CD4-positive, CD25-positive, alpha-beta regulatory T cell (primary cell): ENCODE results near the gene CREB3L4. TPM values are rescaled to one million over a fixed set of nuclear protein-coding genes. Genes with fewer than 3 reads are reported as not detected.
A peak's percentile ranks its signal among the peaks of the same experiment; 100 is the strongest.
"Not testable (repeated sequence)": the region's sequence is repeated elsewhere in the genome, so short reads cannot be mapped to it uniquely, and the experiment has no call there.

ENCODE experiments used
- ATAC-seq, 2 donors: fragments of 150-1000 bp; cut with Tn5 transposase; one replicate each; pipeline ENCODE4 v1.10.0; 2021; ENCODE audit warnings: low read depth in 2 of 2, moderate number of reproducible peaks in 2 of 2, moderate library complexity in 1 of 2
- DNase-seq, 3 donors: peaks; one replicate each; pipeline versions ENCODE4 v3.0.0 to v3.0.0-alpha.2; 2012 to 2022; ENCODE audit warnings: mixed read lengths in 1 of 3
- H3K27ac ChIP-seq: one replicate; pipeline ENCODE4 v1.7.0; 2013; ENCODE audit warnings: mild to moderate bottlenecking, low read length; ENCODE audit not compliant: insufficient read depth, poor library complexity, severe bottlenecking
- H3K27me3 ChIP-seq: one replicate; pipeline ENCODE4 v1.7.0; 2013; ENCODE audit warnings: low read length; ENCODE audit not compliant: control insufficient read depth, insufficient read depth
- H3K36me3 ChIP-seq: one replicate; pipeline ENCODE4 v1.7.0; 2013; ENCODE audit warnings: mild to moderate bottlenecking, low read length, moderate library complexity; ENCODE audit not compliant: control insufficient read depth, insufficient read depth
- H3K4me1 ChIP-seq: 2 replicates; pipeline ENCODE4 v1.7.0; 2013; ENCODE audit warnings: mild to moderate bottlenecking, low read length; ENCODE audit not compliant: insufficient read depth, control insufficient read depth, poor library complexity, severe bottlenecking
- H3K4me3 ChIP-seq: one replicate; pipeline ENCODE4 v1.7.0; 2013; ENCODE audit warnings: low read depth, mild to moderate bottlenecking, low read length, moderate library complexity
- H3K9me3 ChIP-seq, 2 experiments: 1 replicate in 1 of 2; 2 replicates in 1 of 2; pipeline ENCODE4 v1.7.0; 2013; ENCODE audit warnings: low read length in 2 of 2, mild to moderate bottlenecking in 1 of 2, moderate library complexity in 1 of 2; ENCODE audit not compliant: control insufficient read depth in 2 of 2
- H3K27ac Mint-ChIP-seq, 3 donors: one replicate each; pipeline ENCODE4 v1.8.0; 2020 to 2022; ENCODE audit warnings: mild to moderate bottlenecking in 3 of 3, mixed read lengths in 3 of 3, moderate library complexity in 2 of 3
- H3K27me3 Mint-ChIP-seq: one replicate; pipeline ENCODE4 v1.8.0; 2022; ENCODE audit warnings: mild to moderate bottlenecking, mixed read lengths
- H3K36me3 Mint-ChIP-seq: one replicate; pipeline ENCODE4 v1.8.0; 2020; ENCODE audit warnings: mixed read lengths
- H3K4me1 Mint-ChIP-seq, 4 donors: one replicate each; pipeline ENCODE4 v1.8.0; 2020 to 2022; ENCODE audit warnings: mixed read lengths in 4 of 4, mild to moderate bottlenecking in 1 of 4
- H3K4me3 Mint-ChIP-seq, 4 donors: one replicate each; pipeline ENCODE4 v1.8.0; 2020 to 2022; ENCODE audit warnings: mild to moderate bottlenecking in 4 of 4, mixed read lengths in 4 of 4, moderate library complexity in 3 of 4
- H3K9me3 Mint-ChIP-seq, 7 donors: one replicate each; pipeline ENCODE4 v1.8.0; 2020 to 2022; ENCODE audit warnings: mixed read lengths in 7 of 7, mild to moderate bottlenecking in 3 of 7, moderate library complexity in 2 of 7
- polyA plus RNA-seq, 4 donors: library from polyadenylated mRNA; unstranded; fragments of 300-500 nt; fragmentation: Illumina TruSeq; gene quantifications; one replicate each; pipeline ENCODE4 v1.2.3, GENCODE V29; 2021
- total RNA-seq: library from RNA; stranded (reverse); gene quantifications from one replicate; pipeline ENCODE4 v1.2.3, GENCODE V29; 2022

Gene CREB3L4
- total and polyA plus RNA-seq, 5 donors from 2014 or later, result 0.90 to 5.4 (median 3.2) TPM

GRCh38 chr1:153973071-153973470, 5.4 kb downstream of the CREB3L4 start:
- Mint-ChIP-seq H3K4me1 (peaks cover 4 to 38% (median 26%) of the 10 kb centered on the region in 4 donors), H3K27ac (peak overlapping the region in 1 of 3 donors; percentile 65), H3K9me3 (no peaks in the 10 kb centered on the region), H3K4me3 (peak overlapping the region in 2 of 4 donors; percentile 13 to 72), H3K36me3 (peaks cover 25% of the 10 kb centered on the region), H3K27me3 (no peaks in the 10 kb centered on the region)
- Histone ChIP-seq H3K36me3 (peaks cover 25% of the 10 kb centered on the region), H3K27ac (no peak overlapping the region), H3K4me3 (no peak overlapping the region), H3K4me1 (peaks cover 22% of the 10 kb centered on the region), H3K9me3 (no peaks in the 10 kb centered on the region), H3K27me3 (no peaks in the 10 kb centered on the region)
- ATAC-seq (no peak), DNase-seq (no peak)

- H3K36me3 ChIP-seq, result peaks cover 25% of the 10 kb centered on the region
- ATAC-seq (no peak), DNase-seq (no peak)
- Mint-ChIP-seq H3K36me3 (peaks cover 25% of the 10 kb centered on the region), H3K27me3 (no peaks in the 10 kb centered on the region), H3K4me1 (peaks cover 4 to 42% (median 29%) of the 10 kb centered on the region in 4 donors), H3K4me3 (peak overlapping the region in 1 of 4 donors; percentile 72), H3K9me3 (no peaks in the 10 kb centered on the region), H3K27ac (peak overlapping the region in 1 of 3 donors; percentile 65)
- H3K27me3 ChIP-seq, result no peaks in the 10 kb centered on the region
- no peaks in the 10 kb centered on the region for H3K9me3 ChIP-seq
- H3K4me1 ChIP-seq, result peaks cover 24% of the 10 kb centered on the region
- H3K27ac ChIP-seq, result no peak overlapping the region
- no peak overlapping the region for H3K4me3 ChIP-seq
Measured at GRCh38 chr1:153973525-153973924, 5.8 kb downstream of the CREB3L4 start.

- no peaks in the 10 kb centered on the region for H3K27me3 ChIP-seq
- peaks cover 4 to 42% (median 29%) of the 10 kb centered on the region in 4 donors for H3K4me1 Mint-ChIP-seq
Measured at GRCh38 chr1:153976819-153977249, 9.1 kb downstream of the CREB3L4 start.

GRCh38 chr1:153977250-153978240, 9.8 kb downstream of the CREB3L4 start, which contains the start of gene JTB:
TSS of gene JTB (minus strand) at chr1:153977674. CDS start at chr1:153977252, 422 bp downstream.
- Mint-ChIP-seq H3K4me1 (peaks cover 4 to 37% (median 25%) of the 10 kb centered on the region in 4 donors), H3K27ac (peak within 1 kb of the TSS; percentile 94 to 98 (median 97)), H3K36me3 (peaks cover 23% of the 10 kb centered on the region), H3K9me3 (no peaks in the 10 kb centered on the region), H3K4me3 (peak within 1 kb of the TSS; percentile 97), H3K27me3 (no peaks in the 10 kb centered on the region)
- H3K36me3 ChIP-seq, result peaks cover 25% of the 10 kb centered on the region
- peak; percentile 80 to 87 (median 83) for DNase-seq
- ATAC-seq, result peak; percentile 94 to 97
- H3K4me3 ChIP-seq, result peak within 1 kb of the TSS; percentile 96
- no peaks in the 10 kb centered on the region for H3K27me3 ChIP-seq
- no peaks in the 10 kb centered on the region for H3K9me3 ChIP-seq
- H3K4me1 ChIP-seq, result peaks cover 27% of the 10 kb centered on the region
- H3K27ac ChIP-seq, result peak within 1 kb of the TSS; percentile 81

More at GRCh38 chr1:153976819-153977249, 9.1 kb downstream of the CREB3L4 start:
- Histone ChIP-seq H3K27ac (peak overlapping the region; percentile 81), H3K36me3 (peaks cover 25% of the 10 kb centered on the region), H3K4me1 (peaks cover 27% of the 10 kb centered on the region), H3K9me3 (no peaks in the 10 kb centered on the region), H3K4me3 (peak overlapping the region; percentile 74)
- no peaks in the 10 kb centered on the region for H3K9me3 Mint-ChIP-seq
- H3K4me3 Mint-ChIP-seq, result peak overlapping the region; percentile 97
- H3K36me3 Mint-ChIP-seq, result peaks cover 25% of the 10 kb centered on the region
- no peak for DNase-seq
- ATAC-seq, result no peak
- H3K27me3 Mint-ChIP-seq, result no peaks in the 10 kb centered on the region
- H3K27ac Mint-ChIP-seq, result peak overlapping the region; percentile 94 to 98 (median 97)

- Histone ChIP-seq H3K27ac (peak overlapping the region; percentile 81), H3K9me3 (no peaks in the 10 kb centered on the region), H3K4me3 (peak overlapping the region; percentile 96), H3K4me1 (peaks cover 27% of the 10 kb centered on the region), H3K27me3 (no peaks in the 10 kb centered on the region), H3K36me3 (peaks cover 22% of the 10 kb centered on the region)
- peaks cover 18% of the 10 kb centered on the region for H3K36me3 Mint-ChIP-seq
- ATAC-seq (no peak), DNase-seq (no peak)
- no peaks in the 10 kb centered on the region for H3K9me3 Mint-ChIP-seq
- H3K4me1 Mint-ChIP-seq, result peaks cover 4 to 37% (median 25%) of the 10 kb centered on the region in 4 donors
- no peaks in the 10 kb centered on the region for H3K27me3 Mint-ChIP-seq
- peak overlapping the region; percentile 93 to 98 (median 97) for H3K27ac Mint-ChIP-seq
- H3K4me3 Mint-ChIP-seq, result peak overlapping the region; percentile 97
Measured at GRCh38 chr1:153978274-153978909, 10.7 kb downstream of the CREB3L4 start.

- Mint-ChIP-seq H3K36me3 (peaks cover 13% of the 10 kb centered on the region), H3K27ac (peak overlapping the region in 2 of 3 donors; percentile 73 to 97), H3K4me3 (peak overlapping the region in 3 of 4 donors; percentile 97), H3K4me1 (peaks cover 4 to 32% (median 25%) of the 10 kb centered on the region in 4 donors)
- peaks cover 27% of the 10 kb centered on the region for H3K4me1 ChIP-seq
- H3K27ac ChIP-seq, DNase-seq, H3K27me3 ChIP-seq, H3K9me3 ChIP-seq, ATAC-seq, H3K4me3 ChIP-seq, H3K9me3 Mint-ChIP-seq, H3K27me3 Mint-ChIP-seq: not testable (repeated sequence)
- peaks cover 15% of the 10 kb centered on the region for H3K36me3 ChIP-seq
Measured at GRCh38 chr1:153979091-153979490, 11.4 kb downstream of the CREB3L4 start.

GRCh38 chr1:153981735-153982134, 14.0 kb downstream of the CREB3L4 start:
- H3K9me3 ChIP-seq, H3K27me3 Mint-ChIP-seq, H3K36me3 ChIP-seq, H3K4me3 ChIP-seq, H3K27me3 ChIP-seq, DNase-seq, H3K36me3 Mint-ChIP-seq, H3K9me3 Mint-ChIP-seq, H3K27ac ChIP-seq, ATAC-seq: not testable (repeated sequence)
- H3K27ac Mint-ChIP-seq, result peak overlapping the region in 1 of 3 donors; percentile 45
- peak overlapping the region in 1 of 4 donors; percentile 75 for H3K4me3 Mint-ChIP-seq
- H3K4me1 ChIP-seq, result peaks cover 17% of the 10 kb centered on the region
- peaks cover under 1 to 26% (median 15%) of the 10 kb centered on the region in 4 donors for H3K4me1 Mint-ChIP-seq
